CD4-positive, alpha-beta T cell treated with Interleukin-6 for 4 hours (primary cell): ENCODE data around the gene SAXO1.
"Not testable (repeated sequence)": the region's sequence is repeated elsewhere in the genome, so short reads cannot be mapped to it uniquely, and the experiment has no call there.

Source experiments
- DNase-seq: peaks from one replicate; pipeline ENCODE4 v3.0.0-alpha.2; 2020; ENCODE audit warnings: mixed read lengths

SAXO1 gene

DNA sequence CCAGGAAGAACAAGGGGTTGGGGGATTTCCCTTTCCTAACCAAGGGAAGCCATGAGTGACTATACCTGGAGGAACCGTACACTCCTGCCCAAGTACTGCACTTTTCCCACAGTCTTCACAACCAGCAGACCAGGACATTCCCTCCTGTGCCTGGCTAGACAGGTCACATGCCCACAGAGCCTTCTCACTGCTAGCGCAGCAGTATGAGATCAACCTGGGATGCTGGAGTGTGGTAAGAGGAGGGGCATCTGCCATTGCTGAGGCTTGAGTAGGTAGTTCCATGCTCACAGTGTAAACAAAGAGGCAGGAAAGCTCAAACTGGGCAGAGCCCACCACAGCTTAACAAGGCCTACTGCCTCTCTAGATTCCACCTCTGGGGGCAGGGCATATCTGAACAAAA is 35.9 kb downstream of the SAXO1 start:
- no peak for DNase-seq

DNA sequence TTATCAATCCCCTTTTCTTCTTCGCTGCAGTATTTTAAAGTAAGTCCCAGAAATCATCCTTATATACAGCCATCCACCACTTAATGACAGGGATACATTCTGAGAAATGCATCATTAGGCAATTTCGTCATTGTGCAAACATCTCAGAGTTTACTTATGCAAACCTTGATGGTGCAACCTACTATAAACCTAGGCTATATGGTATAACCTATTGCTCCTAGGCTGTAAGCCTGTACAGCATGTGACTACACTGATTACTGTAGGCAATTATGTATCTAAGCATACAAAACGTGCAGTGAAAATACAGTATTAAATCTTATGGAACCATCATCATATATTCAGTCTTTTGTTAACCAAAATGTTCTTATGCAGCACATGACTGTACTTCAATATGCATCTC is 36.8 kb downstream of the SAXO1 start:
- DNase-seq, result no peak

- no peak for DNase-seq
Measured at GRCh38 chr9:18994263-18994916, 38.6 kb downstream of the SAXO1 start.

GRCh38 chr9:18991197-18991596 is 41.8 kb downstream of the SAXO1 start:
- DNase-seq, result not testable (repeated sequence)

GRCh38 chr9:18990494-18990893 is 42.5 kb downstream of the SAXO1 start:
- DNase-seq, result no peak

GRCh38 chr9:18989865-18990264 is 43.1 kb downstream of the SAXO1 start:
- no peak for DNase-seq

DNA sequence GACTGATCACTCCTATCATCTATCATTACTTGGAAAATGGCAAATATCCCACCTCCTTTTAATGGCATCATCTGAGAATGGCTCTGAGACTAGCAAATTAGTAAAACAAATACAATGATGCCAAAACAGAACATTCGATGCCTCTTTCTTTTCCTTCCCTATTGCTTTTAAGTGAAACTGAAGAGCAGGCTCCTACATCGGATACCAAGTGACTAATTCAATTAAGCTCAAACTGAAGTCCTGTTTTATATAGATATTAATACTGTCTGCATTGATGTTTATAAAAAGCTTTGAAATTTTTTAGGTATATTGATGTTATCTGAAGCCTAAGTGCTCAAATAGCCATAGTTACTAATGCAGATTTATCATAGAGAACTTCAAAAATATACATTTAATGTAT is 43.9 kb downstream of the SAXO1 start:
- no peak for DNase-seq

DNA sequence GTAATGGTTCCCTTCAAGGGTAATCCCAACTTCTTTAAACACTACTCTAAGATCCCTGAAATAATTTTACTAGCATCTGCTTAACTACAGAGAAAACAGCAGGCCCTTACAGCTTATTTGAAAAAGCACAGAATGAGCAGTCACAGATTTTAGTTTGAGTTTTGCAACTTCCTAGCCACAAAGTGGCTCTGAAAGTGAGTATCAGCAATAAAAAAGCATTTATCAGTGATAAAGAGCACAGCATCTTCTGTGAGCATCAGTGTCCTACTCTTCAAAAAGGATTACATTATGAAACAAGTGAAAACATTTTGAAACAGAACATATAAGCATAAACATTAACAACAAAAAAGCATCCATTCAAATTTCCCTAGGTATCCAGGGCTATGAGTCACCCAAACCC is 45.0 kb downstream of the SAXO1 start:
- no peak for DNase-seq

GRCh38 chr9:18985996-18986395 is 47.0 kb downstream of the SAXO1 start:
- DNase-seq, result no peak

GRCh38 chr9:18985464-18985951 is 47.5 kb downstream of the SAXO1 start:
- no peak for DNase-seq

- DNase-seq, result no peak
Measured at GRCh38 chr9:18982262-18982620, 50.8 kb downstream of the SAXO1 start.

DNA sequence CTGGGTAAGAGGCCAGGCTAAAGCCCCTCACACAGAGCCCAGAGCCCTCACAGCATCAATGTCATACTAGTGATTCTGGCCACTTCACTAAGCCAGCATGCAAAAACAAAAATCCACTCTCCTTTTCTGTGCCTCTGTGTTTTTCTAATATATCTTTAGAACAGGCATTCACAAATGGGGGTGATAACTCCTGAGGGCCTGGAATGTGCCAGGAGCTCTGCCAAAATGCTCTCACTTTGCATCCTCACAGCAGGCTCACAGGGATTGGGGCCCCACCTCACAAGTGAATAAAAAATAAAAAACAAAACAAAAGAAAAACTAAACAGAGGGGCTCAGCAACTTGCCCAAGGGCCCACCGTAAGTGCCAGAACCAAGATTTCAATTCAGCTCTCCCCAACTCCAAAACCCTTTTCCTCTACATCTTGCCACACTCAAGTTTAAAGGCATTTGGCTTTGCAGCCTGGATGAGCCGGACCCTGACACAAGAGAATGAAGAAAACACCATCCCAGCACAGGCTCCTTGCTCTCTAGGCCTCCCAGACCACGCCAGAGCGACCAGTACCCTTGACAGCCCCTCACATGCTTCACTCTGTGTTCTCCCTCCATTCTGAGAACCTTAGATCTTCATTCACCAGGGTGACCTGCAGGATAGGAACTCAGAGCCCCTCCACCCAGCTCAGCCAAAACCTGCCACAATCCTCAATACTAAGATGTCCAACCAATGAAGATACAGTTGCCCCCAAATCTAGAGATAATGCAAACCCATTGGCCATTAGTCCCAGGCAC is 51.3 kb downstream of the SAXO1 start:
- no peak for DNase-seq

GRCh38 chr9:18980189-18980588 is 52.8 kb downstream of the SAXO1 start:
- DNase-seq, result no peak

DNA sequence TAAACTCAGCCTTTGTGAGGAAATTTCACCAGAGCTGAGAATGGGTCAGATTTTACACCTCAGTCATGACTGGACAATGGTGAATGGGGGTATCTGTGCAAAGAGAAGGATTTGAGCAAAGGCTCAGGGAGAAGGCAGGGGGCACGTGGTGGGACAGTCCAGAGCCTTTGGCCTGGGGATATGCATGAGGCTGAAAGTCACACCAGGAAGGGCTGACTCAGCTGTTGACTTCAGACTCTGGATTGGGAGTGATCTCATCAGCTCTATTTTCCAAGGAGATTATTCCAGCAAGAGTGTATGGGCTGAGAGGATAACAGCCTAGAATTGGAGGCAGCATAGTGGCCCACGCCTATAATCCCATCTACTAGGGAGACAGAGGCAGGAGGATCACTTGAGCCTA is 53.6 kb downstream of the SAXO1 start:
- no peak for DNase-seq

DNA sequence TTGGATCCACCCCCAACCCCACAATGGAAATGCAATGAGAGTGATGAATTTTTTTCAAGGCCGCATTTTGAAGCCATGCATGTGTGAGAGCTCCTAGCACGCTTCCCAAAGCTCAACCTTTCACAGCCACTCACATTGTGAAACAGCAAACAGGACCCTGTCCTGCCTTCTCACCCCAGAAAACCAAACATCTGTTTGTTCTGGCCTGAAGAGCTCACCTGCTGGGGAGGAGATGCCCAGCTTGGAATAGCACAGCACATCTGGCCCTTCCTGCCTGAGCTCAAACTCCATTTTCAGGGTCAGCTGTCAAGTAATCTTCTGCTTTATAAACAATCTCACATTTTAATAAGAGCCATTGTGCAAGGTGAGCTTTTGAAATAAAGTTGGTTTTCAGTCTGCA is 54.8 kb downstream of the SAXO1 start:
- DNase-seq, result no peak

DNA sequence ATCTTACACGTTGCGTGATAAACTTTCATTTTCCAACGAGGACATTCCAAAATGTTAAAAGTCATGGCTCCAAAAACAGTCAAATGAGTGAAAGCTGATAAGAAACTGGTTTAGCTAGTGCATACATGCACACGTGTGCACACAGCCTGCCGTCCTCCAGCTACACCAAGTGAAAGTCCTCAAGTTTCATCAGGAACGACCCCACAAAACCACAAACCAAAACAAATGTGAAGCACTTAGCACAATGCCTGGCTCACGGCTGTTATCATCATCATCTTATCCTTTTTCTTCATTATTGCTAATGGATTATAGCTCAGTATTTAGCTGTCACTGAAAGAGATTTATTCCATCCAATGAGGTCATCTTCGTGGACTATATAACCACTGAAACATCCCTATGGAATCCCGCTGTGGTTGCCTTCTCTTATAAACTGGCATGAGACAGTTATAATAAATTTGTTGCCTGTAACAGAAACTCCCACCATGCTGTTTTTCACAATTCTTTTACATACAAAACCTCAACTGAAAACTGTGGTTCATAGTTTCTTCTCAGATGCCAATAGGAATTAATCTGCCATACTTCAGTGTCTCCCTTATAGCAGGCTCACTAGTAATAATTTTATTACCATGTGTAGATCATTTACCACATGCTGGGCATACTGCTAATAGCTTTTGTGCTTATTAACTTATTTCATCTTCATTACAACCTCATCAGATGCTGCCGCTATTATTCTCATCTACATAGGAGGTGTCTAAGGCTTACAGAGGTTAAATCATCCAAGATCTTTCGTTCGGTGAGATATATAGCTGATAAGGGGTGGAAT is 56.1 kb downstream of the SAXO1 start:
- no peak for DNase-seq

DNA sequence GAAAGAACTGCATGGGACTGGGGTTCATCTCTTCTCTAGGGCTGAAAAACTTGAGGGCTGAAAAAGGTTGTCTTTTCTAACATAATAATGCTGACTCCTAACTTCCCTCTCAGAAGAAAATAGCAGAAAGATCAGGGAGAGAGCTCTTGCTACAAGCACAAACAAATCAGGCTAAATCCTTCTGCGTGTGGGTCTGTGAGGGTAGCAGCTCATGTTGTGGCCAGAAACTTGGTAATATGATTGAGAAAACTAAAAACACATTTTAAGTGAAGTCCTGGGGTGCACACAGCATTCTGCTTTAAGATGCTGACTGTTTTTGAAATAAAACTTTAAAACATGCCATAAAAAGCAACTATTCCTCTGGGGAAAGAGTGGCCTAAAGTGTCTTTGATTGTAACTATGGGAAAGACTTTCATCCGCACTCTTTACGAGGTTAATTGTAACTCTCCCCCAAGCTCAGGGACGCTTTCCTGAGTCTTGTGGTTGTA is 56.7 kb downstream of the SAXO1 start:
- no peak for DNase-seq

DNA sequence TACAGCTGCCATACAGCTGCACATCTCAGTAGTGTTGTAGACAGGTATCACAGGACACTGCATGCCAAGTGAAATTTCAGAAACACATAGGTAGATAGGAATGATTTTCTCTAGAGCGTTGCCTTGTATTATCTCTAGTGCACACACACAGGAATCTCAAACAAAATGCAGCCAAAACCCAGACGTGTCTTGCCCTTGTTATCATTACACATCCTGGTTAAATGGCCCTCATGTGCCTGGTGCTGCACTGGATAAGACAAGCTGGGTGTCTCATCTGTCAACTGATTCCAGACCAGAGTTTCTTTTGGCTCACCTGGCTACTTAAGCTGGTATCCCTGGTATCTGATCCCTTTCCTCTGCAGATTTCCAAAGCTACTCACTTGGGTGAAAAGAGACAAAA is 59.7 kb downstream of the SAXO1 start:
- DNase-seq, result no peak

DNA sequence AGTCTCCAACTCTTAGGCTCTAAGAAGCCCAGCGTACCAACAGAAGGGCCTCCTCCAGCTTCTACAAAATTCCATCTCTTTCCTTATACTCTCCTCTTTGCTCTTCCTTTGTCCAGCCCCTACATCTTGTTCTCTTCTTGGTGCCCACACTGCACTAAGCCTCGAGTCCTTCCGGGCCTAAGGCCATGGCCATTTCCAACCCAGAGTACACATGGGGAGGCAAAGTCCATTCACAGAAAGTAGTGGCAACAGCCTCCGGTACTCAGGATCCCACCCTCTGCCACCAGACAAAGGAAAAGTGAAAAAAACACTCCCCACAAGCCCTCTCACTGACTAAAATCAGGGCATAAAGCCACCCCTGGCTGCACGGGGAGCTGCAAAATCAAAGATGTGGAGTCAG is 60.3 kb downstream of the SAXO1 start:
- DNase-seq, result no peak

DNA sequence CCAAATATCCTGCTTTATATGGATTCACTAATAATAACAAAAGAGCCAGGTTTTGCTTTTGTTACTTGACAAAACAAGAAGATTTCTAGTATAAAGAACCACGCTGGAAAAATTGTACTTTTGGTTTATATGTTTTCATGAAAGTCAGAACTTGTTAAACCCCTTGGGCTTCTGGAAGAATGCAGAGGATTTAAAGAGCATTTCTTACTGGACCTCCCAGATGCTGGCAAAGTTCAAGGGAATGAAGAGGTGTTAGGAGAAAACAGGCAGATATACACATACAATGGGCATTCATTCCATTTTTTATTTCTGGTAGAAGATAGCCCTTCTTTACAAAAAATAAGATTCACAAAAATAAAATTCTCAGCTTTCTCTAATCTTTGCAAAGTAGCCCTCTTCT is 61.1 kb downstream of the SAXO1 start:
- DNase-seq, result no peak

DNA sequence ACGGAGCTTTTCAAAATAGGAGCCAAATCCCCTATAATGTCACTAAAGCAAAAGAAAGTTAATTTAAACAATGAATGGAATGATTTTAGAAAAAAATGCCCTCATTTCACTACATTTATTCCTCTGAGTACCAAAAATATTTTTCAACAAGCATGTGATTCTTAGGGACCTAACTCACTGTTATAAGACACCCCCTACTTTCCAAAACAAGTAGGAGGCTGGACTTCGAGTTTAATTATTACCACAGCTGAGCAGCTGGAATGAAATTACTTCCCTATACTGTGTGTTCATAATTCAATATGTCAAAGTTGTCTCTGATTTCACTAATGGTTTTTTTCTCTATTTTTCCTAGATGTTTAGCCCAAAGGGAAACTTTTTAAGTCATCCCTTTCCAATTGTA is 61.6 kb downstream of the SAXO1 start:
- no peak for DNase-seq

DNA sequence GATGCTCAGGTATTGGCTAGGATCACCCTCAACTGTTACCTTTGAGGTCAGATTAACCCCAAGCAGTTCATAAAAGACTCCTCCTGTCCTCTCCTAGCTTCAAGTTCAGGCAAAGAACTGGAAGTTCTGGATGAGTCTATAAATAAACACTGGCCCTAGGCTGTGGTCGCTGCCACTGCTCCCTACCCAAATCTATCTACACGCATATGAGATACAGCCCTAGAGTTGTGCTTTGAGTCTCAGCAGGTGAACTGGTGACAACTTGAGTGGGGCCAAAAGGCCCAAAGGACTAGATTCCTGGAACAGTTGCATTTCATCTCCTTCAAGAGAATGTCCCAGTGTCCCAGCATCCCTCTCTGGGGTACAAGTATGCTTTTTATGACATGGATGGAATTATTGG is 62.6 kb downstream of the SAXO1 start:
- DNase-seq, result no peak

GRCh38 chr9:18969128-18969527 is 63.9 kb downstream of the SAXO1 start:
- DNase-seq, result no peak

DNA sequence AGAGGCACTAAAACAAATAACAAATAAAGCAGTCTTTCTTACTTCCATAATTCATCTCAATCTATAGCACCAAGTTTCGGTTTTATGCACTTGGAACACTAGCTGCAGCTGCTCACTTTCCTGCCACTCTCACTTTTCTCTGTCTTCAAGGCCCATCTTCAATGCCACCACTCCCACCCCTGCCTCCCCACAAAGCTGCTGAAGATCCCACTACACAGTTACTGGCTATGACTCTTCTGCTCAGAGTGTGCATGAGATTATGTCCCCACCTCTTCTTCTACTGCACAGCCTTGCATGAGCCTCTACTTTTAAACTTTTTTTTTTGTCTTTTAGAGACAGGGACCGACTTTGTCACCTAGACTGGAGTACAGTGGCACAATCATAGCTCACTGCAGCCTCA is 77.4 kb downstream of the SAXO1 start:
- no peak for DNase-seq
